IPS-15b (cell line): ENCODE results near the gene SPDEF.

Experiments used
- H3K27me3 ChIP-seq: one replicate; pipeline ENCODE4 v1.6.1; 2013; ENCODE audit warnings: low read length; ENCODE audit not compliant: control insufficient read depth, insufficient read depth
- H3K36me3 ChIP-seq: one replicate; pipeline ENCODE4 v1.6.1; 2013; ENCODE audit warnings: low read length; ENCODE audit not compliant: control insufficient read depth, insufficient read depth
- H3K4me1 ChIP-seq: one replicate; pipeline ENCODE4 v1.6.1; 2013; ENCODE audit warnings: mild to moderate bottlenecking, low read length; ENCODE audit not compliant: control insufficient read depth, insufficient read depth
- H3K4me3 ChIP-seq: one replicate; pipeline ENCODE4 v1.5.1; 2013; ENCODE audit warnings: low read depth, low read length
- H3K9ac ChIP-seq: one replicate; pipeline ENCODE4 v1.6.1; 2013; ENCODE audit warnings: low read depth, mild to moderate bottlenecking, low read length
- H3K9me3 ChIP-seq: one replicate; pipeline ENCODE4 v1.6.1; 2013; ENCODE audit warnings: mild to moderate bottlenecking, low read length; ENCODE audit not compliant: control insufficient read depth, insufficient read depth

Gene SPDEF

DNA sequence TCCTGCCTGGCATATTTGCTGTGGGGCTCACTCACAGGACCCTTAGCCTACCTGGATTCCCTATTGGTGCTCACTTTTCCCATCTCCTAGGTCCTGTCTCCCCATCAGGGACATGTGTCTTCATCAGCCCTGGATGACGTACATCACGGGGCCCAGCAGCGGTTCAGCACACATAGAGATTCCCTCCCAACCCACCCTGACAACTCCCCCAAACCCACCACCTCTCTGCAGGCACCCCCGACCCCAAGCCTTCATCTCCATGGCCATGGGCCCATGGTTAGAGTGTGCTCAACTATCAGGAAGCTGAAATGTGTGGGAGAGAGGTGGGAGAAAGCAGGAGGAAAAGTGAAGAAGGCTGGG lies 25.4 kb upstream of the SPDEF start:
- Histone ChIP-seq H3K36me3 (peaks cover 4% of the 10 kb centered on the region), H3K4me3 (no peak overlapping the region), H3K27me3 (no peaks in the 10 kb centered on the region), H3K9me3 (no peaks in the 10 kb centered on the region), H3K9ac (no peak overlapping the region), H3K4me1 (peaks cover 5% of the 10 kb centered on the region)

DNA sequence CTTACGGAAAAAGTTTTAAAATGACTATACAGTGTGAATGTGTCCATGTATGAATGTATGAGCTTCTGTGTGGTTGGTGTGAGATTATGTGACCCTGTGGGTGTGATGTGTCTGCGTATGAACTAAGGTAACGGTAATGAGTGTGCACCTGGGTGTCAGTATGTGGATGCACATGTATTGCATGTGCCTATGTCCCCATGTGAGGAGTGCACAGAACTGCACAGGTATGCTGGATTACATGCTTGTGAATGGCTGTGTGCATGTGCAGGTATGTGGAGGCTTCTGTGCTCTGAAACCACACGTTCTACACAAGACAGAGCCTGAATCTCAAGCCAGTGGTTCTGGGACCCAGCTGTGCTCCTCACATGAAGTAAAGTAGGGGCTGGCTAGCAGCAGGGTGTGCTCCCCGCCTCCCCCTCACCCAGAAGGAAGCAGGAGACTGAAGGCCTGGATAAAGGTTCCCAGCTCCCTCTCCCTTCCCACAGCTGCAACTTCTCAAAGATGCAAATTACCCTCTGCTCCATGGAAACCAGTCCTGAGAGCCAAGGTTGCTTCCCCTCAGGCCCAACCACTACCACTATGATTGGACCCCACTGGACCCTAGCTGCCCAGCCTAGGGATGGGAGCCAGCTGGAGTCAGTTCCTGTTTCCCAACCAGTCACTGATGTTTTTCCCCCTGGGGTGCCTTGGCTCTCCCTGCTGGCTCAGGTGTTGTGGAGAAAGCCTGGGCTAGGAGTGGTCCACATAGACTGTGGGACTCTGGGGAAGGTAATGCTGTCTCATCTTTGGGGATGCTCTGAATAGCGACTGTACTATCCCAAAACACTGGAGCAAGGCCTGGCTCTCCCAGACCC lies 24.8 kb upstream of the SPDEF start:
- H3K36me3 ChIP-seq = peaks cover 3% of the 10 kb centered on the region
- H3K4me1 ChIP-seq = peaks cover 4% of the 10 kb centered on the region
- no peaks in the 10 kb centered on the region for H3K27me3 ChIP-seq
- no peaks in the 10 kb centered on the region for H3K9me3 ChIP-seq
- no peak overlapping the region for H3K4me3 ChIP-seq
- no peak overlapping the region for H3K9ac ChIP-seq

DNA sequence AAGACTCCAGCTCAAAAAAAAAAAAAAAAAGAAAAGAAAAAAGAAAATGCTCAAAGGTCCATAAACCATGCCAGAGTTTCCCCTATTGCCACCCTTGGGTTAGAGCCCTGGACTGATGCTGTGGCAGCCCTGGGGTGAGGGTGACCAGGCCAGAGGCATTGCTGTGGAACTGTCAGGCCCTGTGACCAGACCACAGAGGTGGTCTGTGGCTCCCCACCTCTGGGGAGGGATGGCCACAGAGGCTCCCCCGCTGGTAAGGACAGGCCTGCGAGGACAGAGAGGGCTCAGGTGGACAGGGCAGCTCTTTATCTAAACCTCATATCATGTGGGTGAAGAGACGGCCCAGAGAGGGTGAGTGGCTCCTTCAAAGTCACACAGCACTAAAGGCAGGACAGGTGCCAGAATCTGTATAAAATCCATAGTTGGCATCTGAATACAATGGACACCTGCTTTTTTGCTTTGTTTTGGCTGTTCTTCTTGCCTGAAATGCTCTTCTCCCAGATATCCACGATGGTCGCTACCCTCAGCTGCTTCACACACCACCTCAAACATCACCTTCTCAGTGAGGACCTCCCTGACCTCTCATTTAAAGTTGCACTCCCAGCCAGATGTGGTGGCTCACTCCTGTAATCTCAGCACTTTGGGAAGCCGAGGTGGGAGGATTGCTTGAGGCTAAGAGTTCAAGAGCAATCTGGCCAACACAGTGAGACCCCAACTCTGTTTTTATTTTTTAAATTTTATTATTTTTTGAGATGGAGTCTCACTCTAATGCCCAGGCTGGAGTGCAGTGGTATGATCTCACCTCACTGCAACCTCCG lies 22.5 kb upstream of the SPDEF start:
- Histone ChIP-seq H3K4me3 (no peak overlapping the region), H3K9ac (no peak overlapping the region), H3K27me3 (no peaks in the 10 kb centered on the region), H3K4me1 (peaks cover 9% of the 10 kb centered on the region), H3K36me3 (peaks cover 3% of the 10 kb centered on the region), H3K9me3 (no peaks in the 10 kb centered on the region)

DNA sequence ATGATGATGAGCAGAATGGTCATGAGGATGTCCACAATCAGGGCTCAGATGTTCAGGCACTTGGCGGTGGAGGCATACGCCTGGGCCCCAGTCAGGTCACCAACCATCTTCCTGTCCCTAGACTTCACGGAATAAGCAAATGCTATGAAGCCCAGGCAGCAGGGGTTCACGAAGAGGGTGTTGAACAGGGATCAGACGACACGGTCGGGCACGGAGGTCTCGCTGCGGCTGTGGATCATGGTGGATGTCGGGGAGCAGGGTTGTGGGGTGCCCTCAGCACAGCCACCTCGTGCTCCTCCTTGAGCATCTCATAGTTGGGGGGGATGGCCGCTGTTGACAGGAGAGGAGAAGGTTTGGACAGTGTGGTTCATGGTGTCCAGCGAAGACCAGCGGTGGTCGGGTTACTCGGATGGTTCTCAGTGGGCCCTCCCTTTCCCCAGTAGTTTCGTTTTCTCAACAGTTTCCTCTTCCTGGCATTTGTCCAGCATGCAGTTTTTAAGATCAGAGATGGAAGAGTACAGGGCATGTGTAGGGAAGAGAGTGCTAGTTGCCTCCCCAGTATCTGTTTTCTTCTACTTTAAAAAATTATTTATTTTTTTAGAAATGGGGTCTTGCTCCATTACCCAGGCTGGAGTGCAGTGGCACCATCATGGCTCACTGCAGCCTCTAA lies 20.3 kb upstream of the SPDEF start:
- Histone ChIP-seq H3K27me3 (no peaks in the 10 kb centered on the region), H3K4me3 (no peak overlapping the region), H3K36me3 (no peaks in the 10 kb centered on the region), H3K9me3 (no peaks in the 10 kb centered on the region), H3K9ac (no peak overlapping the region), H3K4me1 (peaks cover 9% of the 10 kb centered on the region)

DNA sequence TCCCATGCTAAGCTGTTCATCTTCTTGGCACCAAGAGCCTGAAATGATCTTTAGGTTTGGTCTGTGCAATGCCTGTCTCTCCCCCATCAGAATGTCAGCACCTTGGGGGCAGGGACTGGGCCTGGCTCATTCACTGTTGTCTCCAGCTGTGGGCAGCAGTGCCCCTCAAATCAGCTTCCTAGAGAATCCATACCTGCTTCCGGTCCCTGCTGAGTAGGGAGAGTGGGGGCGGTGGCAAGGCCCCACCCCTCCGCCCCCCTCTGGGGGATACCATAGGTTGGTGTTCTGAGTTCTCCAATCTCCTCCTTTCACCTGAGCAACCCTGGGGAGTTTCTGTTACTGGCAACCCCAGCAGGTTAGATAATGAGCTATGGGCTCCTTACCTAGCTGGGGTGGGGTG lies 19.2 kb upstream of the SPDEF start:
- Histone ChIP-seq H3K9me3 (no peaks in the 10 kb centered on the region), H3K4me3 (peak overlapping the region; percentile 1), H3K36me3 (no peaks in the 10 kb centered on the region), H3K27me3 (no peaks in the 10 kb centered on the region), H3K4me1 (peaks cover 5% of the 10 kb centered on the region), H3K9ac (no peak overlapping the region)

DNA sequence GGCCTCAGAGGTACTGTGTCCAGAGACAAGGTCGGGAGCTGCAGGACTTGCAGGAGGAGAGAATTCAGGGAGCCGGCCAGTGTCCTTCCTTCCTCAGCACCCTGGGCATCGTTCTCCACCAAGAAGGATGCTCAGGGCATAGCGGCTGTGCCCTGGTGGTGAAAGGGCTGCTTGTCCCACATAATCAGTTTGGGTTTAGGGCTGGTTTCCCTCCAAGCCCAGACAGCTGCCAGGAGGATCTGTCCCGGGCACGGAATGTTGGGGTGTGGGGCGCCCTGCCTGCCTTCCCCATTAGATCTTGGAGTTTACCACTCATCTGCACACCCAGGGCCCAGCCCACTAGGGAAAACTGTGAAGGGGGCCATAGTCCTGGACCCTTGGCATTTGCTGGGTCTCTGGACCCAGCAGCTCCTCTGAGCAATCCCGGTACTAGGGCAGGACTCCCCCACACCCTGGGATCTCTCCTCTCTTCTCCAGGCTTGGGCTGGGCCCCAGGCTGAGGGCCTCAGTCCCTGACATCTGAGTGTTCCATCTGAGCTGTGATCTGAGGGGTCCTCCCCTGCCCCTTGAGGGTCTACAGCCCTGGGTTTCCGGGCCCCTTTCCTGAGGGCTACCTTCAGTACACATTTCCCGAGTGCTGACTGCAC lies 18.6 kb upstream of the SPDEF start:
- Histone ChIP-seq H3K4me1 (peaks cover 5% of the 10 kb centered on the region), H3K4me3 (peak overlapping the region; percentile 1), H3K36me3 (no peaks in the 10 kb centered on the region), H3K27me3 (no peaks in the 10 kb centered on the region), H3K9me3 (no peaks in the 10 kb centered on the region), H3K9ac (no peak overlapping the region)

DNA sequence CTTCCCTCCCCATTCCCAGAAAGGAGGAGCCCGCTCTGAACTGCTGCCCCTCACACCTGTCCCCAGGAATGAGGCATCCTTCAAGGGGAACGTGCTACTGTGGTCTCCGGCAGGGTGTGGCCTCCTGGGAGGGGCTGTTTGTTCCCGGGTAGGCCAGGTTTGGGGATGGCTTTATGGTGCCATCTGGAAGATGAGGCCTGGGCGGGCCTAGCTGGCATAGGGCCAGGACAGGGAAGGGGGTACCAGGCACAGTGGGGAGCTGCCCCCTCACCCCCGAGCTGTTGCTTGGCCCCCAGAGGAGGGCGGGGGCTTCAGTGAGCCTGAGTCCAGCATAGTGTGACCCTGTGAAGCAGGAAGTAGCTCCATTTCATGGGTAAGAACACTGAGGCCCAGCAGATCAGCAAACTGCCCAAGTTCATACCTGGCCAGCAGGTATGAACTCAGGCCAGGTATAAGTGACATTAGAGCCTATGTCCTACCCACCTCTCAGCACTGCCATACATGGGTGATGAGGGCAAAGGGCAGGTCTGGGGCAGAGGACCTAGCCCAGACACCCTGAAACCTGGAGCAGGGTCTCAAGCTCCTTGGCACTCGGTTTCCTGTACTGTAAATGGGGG lies 17.5 kb upstream of the SPDEF start:
- Histone ChIP-seq H3K9me3 (no peaks in the 10 kb centered on the region), H3K36me3 (no peaks in the 10 kb centered on the region), H3K4me1 (peaks cover 7% of the 10 kb centered on the region), H3K4me3 (no peak overlapping the region), H3K9ac (no peak overlapping the region), H3K27me3 (no peaks in the 10 kb centered on the region)

DNA sequence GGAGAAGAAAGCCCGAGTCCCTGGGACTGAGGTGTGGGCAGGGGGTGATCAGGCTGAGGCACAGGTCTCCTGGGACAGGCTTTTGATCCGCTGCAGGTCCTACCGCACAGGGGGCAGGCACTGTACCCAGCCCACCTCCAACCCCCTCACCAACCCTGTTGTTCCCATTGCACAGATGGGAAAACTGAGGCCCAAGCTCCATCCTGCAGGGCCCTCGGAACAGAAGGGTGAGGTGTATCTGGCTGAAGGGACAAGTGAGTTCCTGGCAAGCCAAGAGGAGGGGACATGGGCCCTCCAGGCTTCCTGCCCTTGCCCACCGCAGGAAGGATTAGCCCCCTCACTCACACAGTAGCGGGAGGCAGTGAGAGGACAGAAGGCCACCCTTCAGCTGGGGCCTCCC lies 16.5 kb upstream of the SPDEF start:
- Histone ChIP-seq H3K4me1 (peaks cover 10% of the 10 kb centered on the region), H3K27me3 (no peaks in the 10 kb centered on the region), H3K4me3 (no peak overlapping the region), H3K9me3 (no peaks in the 10 kb centered on the region), H3K9ac (no peak overlapping the region), H3K36me3 (no peaks in the 10 kb centered on the region)

DNA sequence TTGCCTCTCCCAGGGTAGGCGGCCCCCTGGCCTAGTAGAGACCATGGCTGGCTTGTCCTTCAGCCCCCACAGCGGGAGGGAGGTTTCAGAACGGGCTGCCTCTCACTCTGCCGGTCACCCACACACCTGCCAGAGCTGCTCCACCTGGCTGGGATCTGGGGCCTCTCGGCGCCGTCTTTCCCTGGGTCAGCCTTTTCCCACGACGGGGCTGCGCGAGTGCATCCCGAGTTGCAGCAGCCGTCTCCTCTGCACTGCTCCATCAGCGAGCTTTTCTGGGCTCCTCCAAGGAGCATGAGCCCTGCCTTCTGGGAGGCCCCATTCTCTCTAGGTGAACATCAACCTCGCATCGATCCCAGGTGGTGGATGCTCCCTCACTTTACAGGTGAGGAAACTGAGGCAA lies 15.9 kb upstream of the SPDEF start:
- Histone ChIP-seq H3K27me3 (no peaks in the 10 kb centered on the region), H3K9ac (no peak overlapping the region), H3K36me3 (no peaks in the 10 kb centered on the region), H3K4me3 (no peak overlapping the region), H3K9me3 (no peaks in the 10 kb centered on the region), H3K4me1 (peaks cover 10% of the 10 kb centered on the region)

DNA sequence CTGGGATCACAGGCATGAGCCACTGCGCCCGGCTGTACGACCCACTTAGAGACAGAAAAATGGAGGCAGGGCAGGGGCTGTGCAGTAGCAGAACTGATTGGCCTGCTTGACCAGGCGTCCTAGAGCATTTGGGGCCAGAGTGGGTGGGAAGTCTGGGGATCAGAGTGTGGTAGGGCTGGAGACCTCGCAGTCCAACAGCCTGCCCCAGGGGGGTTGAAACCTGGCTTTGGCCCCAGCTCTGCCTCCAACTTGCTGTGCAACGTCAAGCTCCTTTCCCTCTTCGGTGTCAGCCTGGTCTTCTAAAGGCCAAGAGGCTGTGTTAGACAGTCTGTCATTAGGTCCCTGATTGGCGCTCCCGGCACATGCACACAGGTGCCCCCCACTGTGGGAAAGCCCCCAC lies 15.3 kb upstream of the SPDEF start:
- Histone ChIP-seq H3K4me1 (peaks cover 10% of the 10 kb centered on the region), H3K9ac (peak overlapping the region; percentile 47), H3K36me3 (no peaks in the 10 kb centered on the region), H3K4me3 (no peak overlapping the region), H3K9me3 (no peaks in the 10 kb centered on the region), H3K27me3 (no peaks in the 10 kb centered on the region)
